H1 (cell line): ENCODE results near the gene MAPK11. TPM values are rescaled to one million over a fixed set of nuclear protein-coding genes. Genes with fewer than 3 reads are reported as not detected.
A peak's percentile ranks its signal among the peaks of the same experiment; 100 is the strongest.

Experiments
- CTCF ChIA-PET: fragments of 300-600 bp; sonication (Branson Sonifier 250); formaldehyde crosslinking; loops from one replicate; lab custom pipeline; 2021; ENCODE audit not compliant: partially characterized antibody; lab: Charles Lee
- POLR2A ChIA-PET: fragments of 300-600 bp; sonication (Branson Sonifier 250); formaldehyde crosslinking; loops from one replicate; lab custom pipeline; 2021; ENCODE audit warnings: inconsistent platforms; ENCODE audit not compliant: partially characterized antibody; lab: Charles Lee
- DNase-seq, 2 experiments: peaks; one replicate each; pipeline versions ENCODE4 v3.0.0 to v3.0.0-alpha.2; 2010 to 2022; ENCODE audit warnings: low spot score in 2 of 2, low read depth in 1 of 2, mixed read lengths in 1 of 2
- FAIRE-seq: peaks from 2 replicates; lab custom pipeline; 2011; peaks lifted over from hg19 to GRCh38; lab: Jason Lieb, UNC
- H2AFZ ChIP-seq: 2 replicates; pipeline ENCODE4 v1.8.1; 2012; ENCODE audit warnings: low read length, inconsistent platforms
- H2AK5ac ChIP-seq: 2 replicates; pipeline ENCODE4 v1.6.1; 2013; ENCODE audit warnings: low read depth, low read length
- H2BK120ac ChIP-seq: replicated peaks from 2 replicates; pipeline ENCODE3; 2013; ENCODE audit warnings: low read depth, low read length, inconsistent platforms
- H2BK12ac ChIP-seq: 2 replicates; pipeline ENCODE4 v1.6.1; 2013; ENCODE audit warnings: low read depth, low read length
- H2BK15ac ChIP-seq: 2 replicates; pipeline ENCODE4 v1.6.1; 2013; ENCODE audit warnings: low read length
- H2BK20ac ChIP-seq: 2 replicates; pipeline ENCODE4 v1.6.1; 2013; ENCODE audit warnings: low read length
- H2BK5ac ChIP-seq: 2 replicates; pipeline ENCODE4 v1.6.1; 2013; ENCODE audit warnings: low read depth, low read length
- H3K14ac ChIP-seq: 2 replicates; pipeline ENCODE4 v1.6.1; 2013; ENCODE audit warnings: inconsistent platforms; ENCODE audit not compliant: insufficient read length
- H3K18ac ChIP-seq: 2 replicates; pipeline ENCODE4 v1.6.1; 2013; ENCODE audit warnings: low read length; ENCODE audit errors: extremely low read depth
- H3K23ac ChIP-seq: 2 replicates; pipeline ENCODE4 v1.6.1; 2013; ENCODE audit warnings: inconsistent platforms; ENCODE audit not compliant: insufficient read length
- H3K23me2 ChIP-seq: 2 replicates; pipeline ENCODE4 v1.6.1; 2013; ENCODE audit warnings: low read depth, low read length
- H3K27ac ChIP-seq: 2 replicates; pipeline ENCODE4 v1.6.1; 2011; ENCODE audit warnings: low read depth, low read length, inconsistent platforms
- H3K27me3 ChIP-seq, 4 experiments: replicated peaks in 1 of 4; 1 replicate in 1 of 4; 2 replicates in 3 of 4; pipeline versions ENCODE4 v1.6.1 to v1.8.1; 2011 to 2013; ENCODE audit warnings: low read length in 3 of 4, mild to moderate bottlenecking in 3 of 4, inconsistent platforms in 2 of 4, mixed read lengths in 2 of 4, moderate library complexity in 1 of 4; ENCODE audit not compliant: control insufficient read depth in 3 of 4, insufficient read depth in 3 of 4; ENCODE audit errors: extremely low read depth in 1 of 4
- H3K36me3 ChIP-seq, 4 experiments: 2 replicates each; pipeline versions ENCODE4 v1.6.1 to v1.8.1; 2011 to 2013; ENCODE audit warnings: mild to moderate bottlenecking in 4 of 4, low read length in 3 of 4, moderate library complexity in 2 of 4, control low read depth in 1 of 4, inconsistent platforms in 1 of 4; ENCODE audit not compliant: insufficient read depth in 4 of 4, control insufficient read depth in 2 of 4
- H3K4ac ChIP-seq: replicated peaks from 2 replicates; pipeline ENCODE3; 2013; ENCODE audit warnings: low read length, low read depth, mixed read lengths, inconsistent platforms; ENCODE audit not compliant: insufficient read length
- H3K4me1 ChIP-seq, 4 experiments: replicated peaks in 1 of 4; 1 replicate in 1 of 4; 2 replicates in 3 of 4; pipeline versions ENCODE4 v1.6.1 to v1.8.1; 2011 to 2013; ENCODE audit warnings: low read length in 3 of 4, inconsistent platforms in 2 of 4, mixed read lengths in 1 of 4; ENCODE audit not compliant: insufficient read depth in 4 of 4, control insufficient read depth in 3 of 4
- H3K4me2 ChIP-seq, 2 experiments: 2 replicates each; pipeline versions ENCODE4 v1.6.1 to v1.8.1; 2011 to 2013; ENCODE audit warnings: low read depth in 2 of 2, low read length in 2 of 2, control low read depth in 1 of 2, inconsistent platforms in 1 of 2, mild to moderate bottlenecking in 1 of 2; ENCODE audit not compliant: insufficient read depth in 1 of 2
- H3K4me3 ChIP-seq, 4 experiments: fragments of 200-600, 300-600 bp in 1 of 4; sonication (generic), shearing (Covaris generic), sonication (Bioruptor Twin) in 1 of 4; 2 replicates each; pipeline versions ENCODE4 v1.5.1 to v1.8.1; 2011 to 2016; ENCODE audit warnings: low read length in 4 of 4, low read depth in 3 of 4, control low read depth in 2 of 4, inconsistent platforms in 2 of 4, mild to moderate bottlenecking in 2 of 4, mixed read lengths in 1 of 4, moderate library complexity in 1 of 4; ENCODE audit not compliant: insufficient read depth in 2 of 4; ENCODE audit errors: extremely low read depth in 1 of 4
- H3K56ac ChIP-seq: replicated peaks from 2 replicates; pipeline ENCODE3; 2013; ENCODE audit warnings: low read depth, mild to moderate bottlenecking, mixed read lengths, low read length, inconsistent platforms; ENCODE audit not compliant: insufficient read length
- H3K79me1 ChIP-seq: 2 replicates; pipeline ENCODE4 v1.6.1; 2013; ENCODE audit warnings: low read depth, low read length, control low read depth
- H3K79me2 ChIP-seq, 2 experiments: 2 replicates each; pipeline versions ENCODE4 v1.6.1 to v1.8.1; 2012 to 2013; ENCODE audit warnings: low read length in 2 of 2, mild to moderate bottlenecking in 2 of 2, inconsistent platforms in 1 of 2; ENCODE audit not compliant: insufficient read depth in 2 of 2, control insufficient read depth in 1 of 2
- H3K9ac ChIP-seq, 4 experiments: replicated peaks in 1 of 4; 1 replicate in 1 of 4; 2 replicates in 3 of 4; pipeline versions ENCODE4 v1.6.1 to v1.8.1; 2011 to 2013; ENCODE audit warnings: low read depth in 3 of 4, low read length in 3 of 4, control low read depth in 2 of 4, mild to moderate bottlenecking in 2 of 4, moderate library complexity in 2 of 4, inconsistent platforms in 1 of 4; ENCODE audit errors: extremely low read depth in 1 of 4
- H3K9me3 ChIP-seq, 2 experiments: 2 replicates each; pipeline versions ENCODE4 v1.6.1 to v1.8.1; 2012 to 2013; ENCODE audit warnings: mild to moderate bottlenecking in 2 of 2, moderate library complexity in 2 of 2, control low read depth in 1 of 2, inconsistent platforms in 1 of 2, low read depth in 1 of 2, low read length in 1 of 2, mixed read lengths in 1 of 2; ENCODE audit not compliant: insufficient read depth in 2 of 2
- H4K20me1 ChIP-seq, 2 experiments: replicated peaks in 1 of 2; 2 replicates each; pipeline versions ENCODE3 to v1.8.1; 2011 to 2013; ENCODE audit warnings: inconsistent platforms in 2 of 2, low read length in 2 of 2, mild to moderate bottlenecking in 1 of 2; ENCODE audit not compliant: insufficient read depth in 2 of 2, control insufficient read depth in 1 of 2
- H4K5ac ChIP-seq: 2 replicates; pipeline ENCODE4 v1.6.1; 2013; ENCODE audit warnings: low read length, low read depth, mixed read lengths, inconsistent platforms; ENCODE audit not compliant: insufficient read length
- H4K8ac ChIP-seq: 2 replicates; pipeline ENCODE4 v1.8.0; 2013; ENCODE audit warnings: mild to moderate bottlenecking, moderate library complexity, low read length, inconsistent platforms; ENCODE audit not compliant: insufficient read depth; ENCODE audit errors: extremely low read depth
- H4K91ac ChIP-seq: replicated peaks from 2 replicates; pipeline ENCODE3; 2013; ENCODE audit warnings: low read length, mixed read lengths, inconsistent platforms; ENCODE audit not compliant: insufficient read length
- CTCF ChIP-seq, 3 experiments: IDR thresholded peaks; 1 replicate in 2 of 3; 2 replicates in 1 of 3; pipeline versions ENCODE4 v1.5.1 to v1.6.1; 2011; ENCODE audit warnings: low read length in 3 of 3, mild to moderate bottlenecking in 3 of 3, inconsistent platforms in 2 of 3, low read depth in 1 of 3, moderate library complexity in 1 of 3; ENCODE audit not compliant: insufficient read depth in 1 of 3; ENCODE audit errors: control extremely low read depth in 1 of 3
- GABPA ChIP-seq: IDR thresholded peaks from 2 replicates; pipeline ENCODE4 v1.6.1; 2011; ENCODE audit warnings: mild to moderate bottlenecking, low read length, moderate library complexity, borderline replicate concordance; ENCODE audit not compliant: insufficient read depth
- RAD21 ChIP-seq, 2 experiments: IDR thresholded peaks in 1 of 2; conservative IDR thresholded peaks in 1 of 2; 2 replicates each; pipeline ENCODE4 v1.6.1; 2011; ENCODE audit warnings: low read depth in 2 of 2, low read length in 2 of 2, improper control_type of control experiment in 1 of 2, inconsistent platforms in 1 of 2, mild to moderate bottlenecking in 1 of 2, moderate library complexity in 1 of 2
- SUZ12 ChIP-seq: fragments of 200-600 bp; sonication (generic); IDR thresholded peaks from 2 replicates; pipeline ENCODE4 v1.6.1; 2012; ENCODE audit warnings: mild to moderate bottlenecking, inconsistent platforms, low read length, moderate library complexity, mixed read lengths
- WGBS, 2 experiments: shearing (Covaris generic) in 1 of 2; methylation state at CpG; one replicate each; pipeline versions ENCODE4 v1.1.6 to v1.1.7; 2013 to 2015; ENCODE audit warnings: low lambda C conversion rate in 2 of 2, mixed read lengths in 2 of 2, inconsistent platforms in 1 of 2, low coverage in 1 of 2, missing lambda C conversion rate in 1 of 2; ENCODE audit not compliant: insufficient replicate concordance in 2 of 2, insufficient coverage in 1 of 2, insufficient read length in 1 of 2; ENCODE audit errors: extremely low coverage in 1 of 2, missing lambda C conversion rate in 1 of 2; 5-methylcytosine and 5-hydroxymethylcytosine counted together
- polyA plus RNA-seq, 7 experiments: library from polyadenylated mRNA; depleted of rRNA in 3 of 7; stranded (reverse) in 5 of 7; unstranded in 2 of 7; fragments of >200 nt in 5 of 7; fragments of 200-250 nt in 2 of 7; gene quantifications; 1 replicate in 5 of 7; 2 replicates in 1 of 7; 4 replicates in 1 of 7; pipeline versions ENCODE4 v1.2.1 to v1.2.3, GENCODE V29; 2011 to 2013; ENCODE audit warnings: missing spikeins in 2 of 7, mixed read lengths in 2 of 7
- total RNA-seq: library from RNA; stranded (reverse); fragmentation: NEBNext Ultra II Directional; extraction: Animal tissue kit (Norgen Biotek cat#: 25700); gene quantifications from 2 replicates; pipeline ENCODE4 v1.2.1, GENCODE V29; 2021

MAPK11 gene
- total and polyA plus RNA-seq, 2 of the 8 experiments (the other 6 are each of a cell fraction or from before 2014, with no cell fraction given), result 0.70 to 1.5 TPM

GRCh38 chr22:50274311-50274710 lies 4.1 kb upstream of the MAPK11 start:
- Histone ChIP-seq H2BK5ac (no peak overlapping the region), H2AK5ac (no peak overlapping the region), H3K23ac (no peak overlapping the region), H3K36me3 (peaks cover 11 to 43% (median 32%) of the 10 kb centered on the region in 4 experiments), H2BK20ac (no peak overlapping the region), H4K91ac (no peak overlapping the region), H3K4me1 (peaks cover 2 to 13% (median 9%) of the 10 kb centered on the region in 4 experiments; a peak in 6 of 7 replicates), H3K14ac (no peak overlapping the region), H3K4me2 (no peak overlapping the region), H3K79me1 (no peaks in the 10 kb centered on the region), H3K4me3 (no peak overlapping the region), H3K27ac (no peak overlapping the region), H3K9ac (no peak overlapping the region), H3K23me2 (peaks cover 11% of the 10 kb centered on the region; the same call in 1 of the 2 replicates), H3K56ac (no peak overlapping the region), H4K8ac (no peak overlapping the region), H3K9me3 (peaks cover 7 to 24% of the 10 kb centered on the region in 2 experiments; a peak in 3 of 4 replicates), H3K27me3 (peaks cover 13 to 23% (median 21%) of the 10 kb centered on the region in 4 experiments; a peak in 6 of 7 replicates), H2AFZ (no peak overlapping the region), H4K5ac (no peak overlapping the region), H4K20me1 (peaks cover 6 to 10% of the 10 kb centered on the region in 2 experiments), H2BK120ac (no peak overlapping the region), H2BK15ac (no peak overlapping the region), H2BK12ac (no peak overlapping the region), H3K18ac (no peak overlapping the region), H3K79me2 (no peaks in the 10 kb centered on the region), H3K4ac (no peak overlapping the region)
- DNase-seq (no peak), FAIRE-seq (no peak)
- peak; percentile 40 to 53 (median 51) for TF ChIP-seq CTCF (IDR thresholded peaks at IDR 0.05; ENCODE audit: control extremely low read depth in 1 of 3, insufficient read depth in 1 of 3, low read depth in 1 of 3, low read length in 3 of 3)
- TF ChIP-seq GABPA, result no peak
- TF ChIP-seq RAD21 (IDR thresholded peaks at IDR 0.05 in 1 of 2, conservative IDR thresholded peaks at IDR 0.05 in 1 of 2; ENCODE audit: low read depth in 2 of 2, low read length in 2 of 2), result peak in 1 of 2 experiments; percentile 24; a peak in 1 of 4 replicates
- TF ChIP-seq SUZ12, result no peak
- CTCF ChIA-PET, result interaction anchor here (0.9 to 6.0 kb wide), 12 partner anchors 12 to 94 kb away, joined by 3 to 39 read pairs (median 5); partner anchors contain the start of genes DENND6B and MAPK12
- 98% methylated on average over 5 of the region's 7 CpGs; no CpG with 5 or more reads in 1 of the 2 experiments for WGBS, 2 experiments
- POLR2A ChIA-PET, result no interaction called here
